ENCODE data around the gene SLC6A1.

SLC6A1 gene

DNA sequence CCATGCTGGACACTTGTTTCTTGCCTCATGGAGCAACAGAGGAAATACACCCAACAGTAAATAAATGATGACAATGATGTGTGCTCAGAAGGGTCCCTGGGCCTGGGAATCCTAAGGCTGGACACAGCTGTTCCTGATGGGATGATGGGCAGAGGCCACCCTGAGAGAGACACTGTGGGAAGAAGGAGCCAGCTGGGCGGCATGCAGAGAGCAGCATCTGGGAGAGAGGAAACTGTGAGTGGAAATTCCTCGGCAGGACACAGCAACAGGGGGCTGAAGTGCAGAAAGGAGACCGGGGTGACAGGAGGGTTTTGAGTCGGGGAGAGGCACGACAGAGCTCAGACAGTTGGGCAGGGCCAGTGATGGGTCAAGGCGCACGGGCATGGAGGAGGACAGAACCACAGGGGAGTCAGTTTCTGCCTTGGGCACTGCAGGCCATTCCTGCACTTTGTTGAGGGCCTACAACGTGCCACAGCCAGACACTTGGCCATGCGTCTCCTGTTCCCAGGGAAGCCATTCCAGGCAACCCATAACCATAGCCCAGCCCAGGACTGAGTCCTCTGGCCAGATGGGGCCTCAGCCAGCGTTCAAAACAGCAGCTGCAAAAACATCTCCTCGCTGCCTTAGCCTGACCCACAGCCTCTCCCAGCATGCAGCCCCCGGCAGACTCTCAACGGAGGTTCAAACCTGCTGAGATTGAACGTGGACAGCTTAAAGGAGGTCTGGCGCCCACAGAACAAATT, 36.7 kb upstream of the SLC6A1 start:
- TF ChIP-seq, protein P1, sequence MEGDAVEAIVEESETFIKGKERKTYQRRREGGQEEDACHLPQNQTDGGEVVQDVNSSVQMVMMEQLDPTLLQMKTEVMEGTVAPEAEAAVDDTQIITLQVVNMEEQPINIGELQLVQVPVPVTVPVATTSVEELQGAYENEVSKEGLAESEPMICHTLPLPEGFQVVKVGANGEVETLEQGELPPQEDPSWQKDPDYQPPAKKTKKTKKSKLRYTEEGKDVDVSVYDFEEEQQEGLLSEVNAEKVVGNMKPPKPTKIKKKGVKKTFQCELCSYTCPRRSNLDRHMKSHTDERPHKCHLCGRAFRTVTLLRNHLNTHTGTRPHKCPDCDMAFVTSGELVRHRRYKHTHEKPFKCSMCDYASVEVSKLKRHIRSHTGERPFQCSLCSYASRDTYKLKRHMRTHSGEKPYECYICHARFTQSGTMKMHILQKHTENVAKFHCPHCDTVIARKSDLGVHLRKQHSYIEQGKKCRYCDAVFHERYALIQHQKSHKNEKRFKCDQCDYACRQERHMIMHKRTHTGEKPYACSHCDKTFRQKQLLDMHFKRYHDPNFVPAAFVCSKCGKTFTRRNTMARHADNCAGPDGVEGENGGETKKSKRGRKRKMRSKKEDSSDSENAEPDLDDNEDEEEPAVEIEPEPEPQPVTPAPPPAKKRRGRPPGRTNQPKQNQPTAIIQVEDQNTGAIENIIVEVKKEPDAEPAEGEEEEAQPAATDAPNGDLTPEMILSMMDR (IDR thresholded peaks at IDR 0.05; ENCODE audit: insufficient read depth, low read length, poor library complexity, severe bottlenecking): no peak
- Histone ChIP-seq H3K36me3 (ENCODE audit: control insufficient read depth, insufficient read depth, low read length) (no peaks in the 10 kb centered on the region), H3K27me3 (replicated peaks; ENCODE audit: control insufficient read depth, insufficient read depth, low read length) (peaks cover 2% of the 10 kb centered on the region), H3K4me3 (replicated peaks; ENCODE audit: low read depth, low read length) (no peak overlapping the region)
- no peak for DNase-seq (ENCODE audit: extremely low read depth, insufficient read length)

DNA sequence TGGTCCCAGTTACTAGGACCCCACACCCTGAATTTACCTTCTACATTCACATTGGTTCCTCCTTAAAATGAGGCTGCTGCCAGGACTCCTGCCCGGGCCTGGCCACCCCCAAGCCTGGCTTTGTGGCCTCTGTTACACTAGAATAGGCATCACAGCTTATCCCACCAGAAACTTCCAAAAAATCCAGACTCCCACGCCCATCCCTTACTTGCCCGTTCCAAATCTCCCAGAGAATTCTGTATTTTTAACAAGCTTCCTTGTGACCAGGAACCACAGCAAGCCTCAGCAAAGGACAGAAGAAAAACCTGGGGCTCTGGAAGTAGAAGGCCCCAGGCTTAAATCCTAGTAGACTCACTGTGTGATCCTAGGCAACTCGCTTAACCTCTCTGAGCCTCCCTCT, 36.0 kb upstream of the SLC6A1 start:
- Histone ChIP-seq H3K4me3 (replicated peaks; ENCODE audit: low read depth, low read length) (no peak overlapping the region), H3K27me3 (replicated peaks; ENCODE audit: control insufficient read depth, insufficient read depth, low read length) (peaks cover 2% of the 10 kb centered on the region), H3K36me3 (ENCODE audit: control insufficient read depth, insufficient read depth, low read length) (no peaks in the 10 kb centered on the region)
- TF ChIP-seq, protein P1 (IDR thresholded peaks at IDR 0.05; ENCODE audit: insufficient read depth, low read length, poor library complexity, severe bottlenecking): no peak
- no peak for DNase-seq (ENCODE audit: extremely low read depth, insufficient read length)

DNA sequence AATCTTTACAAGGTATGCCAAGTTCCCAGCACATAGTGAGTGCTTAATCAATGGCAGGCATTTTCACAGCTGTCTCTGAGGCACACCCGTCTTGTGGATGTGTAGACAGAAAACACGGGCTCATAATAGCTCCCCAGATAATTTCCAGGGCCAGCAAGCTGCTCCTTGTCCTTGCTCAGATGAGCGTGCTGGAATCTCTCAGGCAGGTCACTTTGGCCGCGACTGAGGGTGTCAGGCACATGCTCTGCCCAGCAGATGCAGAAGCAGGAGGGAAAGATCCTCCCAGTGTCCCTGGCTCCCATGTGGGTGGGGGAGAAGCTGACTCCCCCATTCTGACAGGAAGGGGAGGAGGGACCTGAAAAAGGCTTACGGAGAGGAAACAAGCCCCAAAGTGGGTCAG, 35.6 kb upstream of the SLC6A1 start:
- TF ChIP-seq, protein P1 (IDR thresholded peaks at IDR 0.05; ENCODE audit: insufficient read depth, low read length, poor library complexity, severe bottlenecking): no peak
- H3K27me3 ChIP-seq (replicated peaks; ENCODE audit: control insufficient read depth, insufficient read depth, low read length): peaks cover 2% of the 10 kb centered on the region
- no peaks in the 10 kb centered on the region for H3K36me3 ChIP-seq (ENCODE audit: control insufficient read depth, insufficient read depth, low read length)
- H3K4me3 ChIP-seq (replicated peaks; ENCODE audit: low read depth, low read length): no peak overlapping the region
- DNase-seq (ENCODE audit: extremely low read depth, insufficient read length): no peak

DNA sequence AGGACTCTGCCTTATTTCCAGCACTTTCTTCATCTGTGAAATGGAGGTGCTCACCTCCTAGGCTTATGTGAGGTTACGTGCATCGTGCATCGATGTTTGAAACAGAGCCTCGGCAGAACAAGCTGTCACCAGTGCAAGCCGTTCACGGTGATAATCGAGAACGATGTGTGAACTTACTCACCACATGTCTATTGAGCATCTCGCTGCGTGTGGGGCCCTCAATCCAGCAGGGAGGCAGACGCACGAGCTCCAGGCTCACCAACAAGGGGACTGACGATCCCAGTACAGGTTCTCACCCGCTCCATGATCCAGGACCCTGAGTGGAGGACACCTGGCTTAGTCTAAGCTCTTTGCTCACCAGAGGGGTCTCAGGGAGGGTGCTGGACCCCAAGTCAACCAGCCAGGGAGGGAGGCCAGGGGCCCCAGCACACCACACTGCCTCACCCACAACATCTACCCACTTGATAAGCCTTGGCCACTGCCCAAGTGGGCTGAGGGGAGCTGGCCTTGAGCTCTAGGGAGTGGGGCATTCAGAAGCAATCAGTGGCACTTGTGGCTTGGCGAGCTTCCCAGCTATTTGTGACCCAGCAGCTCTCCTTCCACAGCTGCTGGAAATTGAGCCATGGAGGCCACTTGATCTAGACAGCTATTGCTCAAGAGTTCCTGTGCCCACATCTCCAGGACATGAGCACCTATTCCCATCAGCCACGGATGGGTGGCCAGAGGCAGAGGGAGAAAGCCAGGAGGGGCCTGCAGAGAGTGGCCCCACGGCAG, 34.4 kb upstream of the SLC6A1 start:
- Histone ChIP-seq H3K4me3 (replicated peaks; ENCODE audit: low read depth, low read length) (no peak overlapping the region), H3K36me3 (ENCODE audit: control insufficient read depth, insufficient read depth, low read length) (no peaks in the 10 kb centered on the region), H3K27me3 (replicated peaks; ENCODE audit: control insufficient read depth, insufficient read depth, low read length) (peaks cover 2% of the 10 kb centered on the region)
- TF ChIP-seq, protein P1 (IDR thresholded peaks at IDR 0.05; ENCODE audit: insufficient read depth, low read length, poor library complexity, severe bottlenecking): no peak
- no peak for DNase-seq (ENCODE audit: extremely low read depth, insufficient read length)

DNA sequence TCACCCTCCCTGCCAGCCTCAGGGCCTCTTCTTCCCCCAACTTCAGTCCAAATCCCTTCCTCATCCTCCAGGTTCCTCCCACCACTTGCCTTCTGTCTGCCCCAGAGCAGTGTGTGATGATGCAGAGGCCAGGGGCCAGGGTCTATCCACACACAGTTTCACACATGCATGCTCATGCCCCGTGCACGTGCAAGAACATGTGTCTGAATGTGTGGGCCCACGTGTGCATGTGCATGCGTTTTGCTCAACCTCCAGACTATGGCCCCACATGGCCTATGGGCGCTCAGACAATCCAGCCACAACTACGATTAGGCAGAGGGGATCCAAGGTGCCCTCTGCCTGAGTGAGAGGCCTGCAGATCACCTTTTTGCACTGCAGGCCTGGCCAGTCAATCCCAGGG, 32.3 kb upstream of the SLC6A1 start:
- TF ChIP-seq, protein P1 (IDR thresholded peaks at IDR 0.05; ENCODE audit: insufficient read depth, low read length, poor library complexity, severe bottlenecking): no peak
- no peak for DNase-seq (ENCODE audit: extremely low read depth, insufficient read length)
- Histone ChIP-seq H3K27me3 (replicated peaks; ENCODE audit: control insufficient read depth, insufficient read depth, low read length) (peaks cover 2% of the 10 kb centered on the region), H3K4me3 (replicated peaks; ENCODE audit: low read depth, low read length) (no peak overlapping the region), H3K36me3 (ENCODE audit: control insufficient read depth, insufficient read depth, low read length) (no peaks in the 10 kb centered on the region)
